Mesodermal cell (in vitro differentiated cells): ENCODE measurements around the gene RBM20.

Experiments used
- H3K27ac ChIP-seq: 2 replicates; pipeline ENCODE4 v1.7.0; 2013; ENCODE audit warnings: mild to moderate bottlenecking, low read depth, low read length, moderate library complexity; ENCODE audit not compliant: severe bottlenecking
- H3K36me3 ChIP-seq: 2 replicates; pipeline ENCODE4 v1.7.1; 2013; ENCODE audit warnings: mild to moderate bottlenecking, low read length, moderate library complexity; ENCODE audit not compliant: control insufficient read depth, insufficient read depth
- H3K4me1 ChIP-seq: one replicate; pipeline ENCODE4 v1.7.1; 2013; ENCODE audit warnings: mild to moderate bottlenecking, low read length; ENCODE audit not compliant: insufficient read depth, control insufficient read depth, poor library complexity, severe bottlenecking
- H3K4me3 ChIP-seq: 2 replicates; pipeline ENCODE4 v1.7.0; 2013; ENCODE audit warnings: low read length, control low read depth, mild to moderate bottlenecking; ENCODE audit not compliant: insufficient read depth, poor library complexity, severe bottlenecking; ENCODE audit errors: extremely low read depth
- H3K9me3 ChIP-seq: 2 replicates; pipeline ENCODE4 v1.7.1; 2013; ENCODE audit warnings: mild to moderate bottlenecking, low read length, moderate library complexity; ENCODE audit not compliant: control insufficient read depth
- WGBS, 2 experiments: methylation state at CpG; one replicate each; pipeline ENCODE4 v1.1.5; 2013; ENCODE audit warnings: missing lambda C conversion rate in 2 of 2; ENCODE audit not compliant: insufficient coverage in 2 of 2; 5-methylcytosine and 5-hydroxymethylcytosine counted together

RBM20 gene

DNA sequence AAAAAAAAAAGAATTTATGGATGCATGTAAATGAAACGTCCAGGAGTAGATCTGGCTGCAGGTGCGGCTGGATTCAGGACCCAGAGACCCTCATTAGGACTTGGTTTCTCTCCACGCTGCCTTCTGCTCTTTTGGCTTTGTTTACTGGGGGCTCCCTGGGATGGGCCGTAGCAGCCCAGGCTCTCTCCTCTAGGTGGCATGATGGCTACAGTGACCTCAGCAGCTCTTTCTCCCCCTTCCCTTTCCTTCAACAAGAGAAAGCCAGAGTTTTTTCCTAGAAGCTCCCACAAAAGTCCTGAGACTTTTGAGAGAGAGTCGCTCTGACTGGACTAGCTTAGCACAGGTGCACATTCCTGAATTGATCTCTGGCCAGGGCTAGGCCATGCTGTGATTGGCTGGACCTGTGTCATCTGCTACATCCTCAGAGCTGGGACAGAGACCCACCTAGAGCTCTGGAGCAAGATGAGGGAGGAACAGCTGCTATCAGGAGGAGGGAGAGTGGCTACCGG lies 159.7 kb downstream of the RBM20 start:
- Histone ChIP-seq H3K36me3 (peaks cover 4% of the 10 kb centered on the region), H3K4me1 (peaks cover 14% of the 10 kb centered on the region), H3K4me3 (no peak overlapping the region), H3K27ac (no peak overlapping the region), H3K9me3 (no peaks in the 10 kb centered on the region)
- 46 to 50% methylated on average over 4 to 6 of the region's 6 CpGs for WGBS, 2 experiments

- peaks cover 4% of the 10 kb centered on the region for H3K36me3 ChIP-seq
- H3K4me1 ChIP-seq: peaks cover 14% of the 10 kb centered on the region
- no peaks in the 10 kb centered on the region for H3K9me3 ChIP-seq
- no peak overlapping the region for H3K27ac ChIP-seq
- WGBS, 2 experiments: 100% methylated on average over 1 of the region's 1 CpG
- no peak overlapping the region for H3K4me3 ChIP-seq
Observed at GRCh38 chr10:110804376-110804775, 160.2 kb downstream of the RBM20 start.

GRCh38 chr10:110805292-110805691 lies 161.2 kb downstream of the RBM20 start:
- Histone ChIP-seq H3K36me3 (peaks cover under 1% of the 10 kb centered on the region), H3K9me3 (no peaks in the 10 kb centered on the region), H3K4me1 (peaks cover 14% of the 10 kb centered on the region), H3K4me3 (no peak overlapping the region), H3K27ac (no peak overlapping the region)
- WGBS, 2 experiments: 95 to 96% methylated on average over 5 of the region's 5 CpGs

- no peaks in the 10 kb centered on the region for H3K36me3 ChIP-seq
- no peaks in the 10 kb centered on the region for H3K9me3 ChIP-seq
- WGBS, 2 experiments: 80 to 100% methylated on average over 1 of the region's 4 CpGs
- H3K4me1 ChIP-seq: peaks cover 14% of the 10 kb centered on the region
- no peak overlapping the region for H3K4me3 ChIP-seq
- H3K27ac ChIP-seq: no peak overlapping the region
Observed at GRCh38 chr10:110806335-110806734, 162.2 kb downstream of the RBM20 start.

DNA sequence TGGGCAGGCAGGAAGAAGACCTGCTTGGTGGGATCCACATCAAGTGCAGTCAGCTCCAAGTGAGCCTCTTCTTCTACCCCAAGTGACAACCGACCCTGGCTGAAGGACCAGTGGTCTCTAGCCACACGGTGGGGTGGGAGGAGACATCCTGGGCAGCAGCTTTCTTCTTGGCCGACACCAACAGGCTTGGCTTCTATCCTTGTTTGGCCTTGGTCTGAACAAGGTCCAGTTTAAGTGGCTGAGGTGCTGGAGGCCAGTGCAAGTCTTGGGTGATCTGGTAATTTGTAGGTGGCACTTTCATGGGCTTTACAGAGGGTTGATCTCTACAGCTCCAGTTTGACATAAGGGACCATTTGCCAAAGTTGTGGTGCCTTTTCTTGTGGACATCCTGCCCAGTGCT lies 164.0 kb downstream of the RBM20 start:
- Histone ChIP-seq H3K4me3 (no peak overlapping the region), H3K36me3 (no peaks in the 10 kb centered on the region), H3K4me1 (peaks cover 17% of the 10 kb centered on the region), H3K9me3 (no peaks in the 10 kb centered on the region), H3K27ac (no peak overlapping the region)
- 88 to 100% methylated on average over 2 to 3 of the region's 3 CpGs for WGBS, 2 experiments

DNA sequence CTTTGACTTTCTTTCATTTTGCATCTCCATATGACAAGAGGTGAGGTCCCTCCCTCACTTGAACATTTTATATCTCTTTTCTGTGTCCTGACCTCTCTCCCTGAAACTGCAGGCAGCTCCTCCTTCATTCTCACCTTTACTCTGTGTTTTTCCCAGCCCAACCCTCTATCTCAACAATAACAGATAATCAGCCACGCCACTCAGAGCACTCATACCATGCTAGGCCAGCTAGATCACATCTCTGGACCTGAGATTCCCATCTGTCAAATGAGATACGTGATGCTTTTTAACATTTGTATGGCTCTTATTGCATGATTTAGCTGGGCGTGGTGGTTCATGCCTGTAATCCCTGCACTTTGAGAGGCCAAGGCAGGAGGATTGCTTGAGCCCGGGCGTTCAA lies 164.5 kb downstream of the RBM20 start:
- no peaks in the 10 kb centered on the region for H3K36me3 ChIP-seq
- no peak overlapping the region for H3K4me3 ChIP-seq
- H3K27ac ChIP-seq: no peak overlapping the region
- WGBS, 2 experiments: 70 to 85% methylated on average over 4 of the region's 5 CpGs
- H3K4me1 ChIP-seq: peaks cover 17% of the 10 kb centered on the region
- no peaks in the 10 kb centered on the region for H3K9me3 ChIP-seq

DNA sequence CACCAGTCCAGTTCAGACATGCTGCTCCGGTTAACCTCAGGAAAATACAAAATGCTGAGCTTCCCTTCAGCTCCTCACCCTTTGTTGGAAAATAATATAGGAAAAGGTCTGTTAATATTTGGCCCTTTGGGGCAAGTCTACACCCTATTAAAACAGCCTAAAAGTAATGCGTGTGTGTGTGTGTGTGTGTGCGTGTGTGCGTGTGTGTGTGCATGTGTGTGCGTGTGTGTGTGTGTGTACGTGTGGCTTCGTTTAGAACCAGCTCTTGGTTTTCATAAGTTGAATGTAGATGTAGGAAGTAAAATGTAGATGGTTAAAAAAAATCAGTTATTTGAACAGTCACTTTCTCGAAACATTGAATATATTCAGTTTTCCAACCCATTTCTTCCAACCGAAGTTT lies 166.5 kb downstream of the RBM20 start:
- H3K27ac ChIP-seq: no peak overlapping the region
- 95% methylated on average over 6 to 8 of the region's 9 CpGs for WGBS, 2 experiments
- H3K9me3 ChIP-seq: no peaks in the 10 kb centered on the region
- H3K4me3 ChIP-seq: no peak overlapping the region
- no peaks in the 10 kb centered on the region for H3K36me3 ChIP-seq
- H3K4me1 ChIP-seq: peaks cover 10% of the 10 kb centered on the region

DNA sequence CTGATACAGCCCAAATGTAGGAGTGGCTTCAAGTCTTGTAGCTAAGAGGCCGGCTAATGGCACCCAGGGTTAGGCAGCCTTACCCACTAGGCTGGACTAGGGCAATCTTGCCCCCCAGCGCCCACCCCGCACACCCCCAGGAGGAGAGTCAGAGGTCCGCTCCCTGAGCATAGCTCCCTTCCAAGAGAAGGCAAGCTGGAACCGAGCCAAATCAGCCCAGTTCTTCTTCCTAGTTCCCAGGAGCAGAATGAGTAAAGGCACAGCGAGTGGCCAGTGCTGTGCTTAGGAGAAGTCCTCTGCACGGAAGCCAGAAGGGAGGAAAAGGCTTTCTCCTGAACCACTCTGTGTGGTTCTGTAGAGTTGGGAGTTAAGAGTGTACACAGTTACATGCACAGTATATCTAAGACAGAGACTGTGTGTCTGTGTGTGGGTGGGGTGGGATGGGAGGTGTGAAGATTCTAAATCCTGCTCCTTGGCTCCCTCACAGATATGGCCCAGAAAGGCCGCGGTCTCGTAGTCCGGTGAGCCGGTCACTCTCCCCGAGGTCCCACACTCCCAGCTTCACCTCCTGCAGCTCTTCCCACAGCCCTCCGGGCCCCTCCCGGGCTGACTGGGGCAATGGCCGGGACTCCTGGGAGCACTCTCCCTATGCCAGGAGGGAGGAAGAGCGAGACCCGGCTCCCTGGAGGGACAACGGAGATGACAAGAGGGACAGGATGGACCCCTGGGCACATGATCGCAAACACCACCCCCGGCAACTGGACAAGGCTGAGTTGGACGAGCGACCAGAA lies 167.8 kb downstream of the RBM20 start:
- no peaks in the 10 kb centered on the region for H3K36me3 ChIP-seq
- WGBS, 2 experiments: 95% methylated on average over 14 to 21 of the region's 23 CpGs

GRCh38 chr10:110812583-110812982 lies 168.4 kb downstream of the RBM20 start:
- WGBS, 2 experiments: 80 to 86% methylated on average over 9 of the region's 12 CpGs
- Histone ChIP-seq H3K4me3 (no peak overlapping the region), H3K27ac (no peak overlapping the region), H3K9me3 (no peaks in the 10 kb centered on the region), H3K4me1 (peaks cover 10% of the 10 kb centered on the region), H3K36me3 (no peaks in the 10 kb centered on the region)

More for the DNA sequence above, 167.8 kb downstream of the RBM20 start:
- Histone ChIP-seq H3K4me3 (no peak overlapping the region), H3K9me3 (no peaks in the 10 kb centered on the region), H3K4me1 (peaks cover 10% of the 10 kb centered on the region), H3K27ac (no peak overlapping the region)

GRCh38 chr10:110813743-110814472 lies 169.8 kb downstream of the RBM20 start:
- no peaks in the 10 kb centered on the region for H3K9me3 ChIP-seq
- H3K27ac ChIP-seq: no peak overlapping the region
- no peak overlapping the region for H3K4me3 ChIP-seq
- H3K4me1 ChIP-seq: peaks cover 10% of the 10 kb centered on the region
- 80 to 89% methylated on average over 5 to 6 of the region's 8 CpGs for WGBS, 2 experiments
- no peaks in the 10 kb centered on the region for H3K36me3 ChIP-seq
